Inflammatory macrophage treated with lipopolysaccharide for 4 hours (primary cell): ENCODE measurements around the gene CCDC9.
A peak's percentile ranks its signal among the peaks of the same experiment; 100 is the strongest.

ENCODE experiments used
- DNase-seq: peaks from one replicate; pipeline ENCODE4 v3.0.0-alpha.2; 2020

CCDC9 gene

DNA sequence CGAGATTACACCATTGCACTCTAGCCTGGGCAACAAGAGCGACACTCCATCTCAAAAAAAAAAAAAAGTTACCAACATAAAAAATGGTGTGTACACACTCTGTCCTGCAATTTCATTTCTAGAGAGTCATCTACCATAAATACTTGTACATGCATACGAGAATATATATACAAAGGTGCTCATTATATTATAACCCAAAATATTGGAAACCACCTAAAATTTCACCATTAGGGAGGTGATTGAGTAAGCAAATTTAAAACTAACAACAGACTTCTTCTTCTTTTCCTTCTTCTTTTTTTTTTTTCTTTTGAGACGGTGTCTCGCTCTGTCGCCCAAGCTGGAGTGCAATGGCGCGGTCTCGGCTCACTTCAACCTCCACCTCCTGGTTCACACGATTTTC is 45.9 kb downstream of the CCDC9 start:
- DNase-seq: peak; percentile 69

DNA sequence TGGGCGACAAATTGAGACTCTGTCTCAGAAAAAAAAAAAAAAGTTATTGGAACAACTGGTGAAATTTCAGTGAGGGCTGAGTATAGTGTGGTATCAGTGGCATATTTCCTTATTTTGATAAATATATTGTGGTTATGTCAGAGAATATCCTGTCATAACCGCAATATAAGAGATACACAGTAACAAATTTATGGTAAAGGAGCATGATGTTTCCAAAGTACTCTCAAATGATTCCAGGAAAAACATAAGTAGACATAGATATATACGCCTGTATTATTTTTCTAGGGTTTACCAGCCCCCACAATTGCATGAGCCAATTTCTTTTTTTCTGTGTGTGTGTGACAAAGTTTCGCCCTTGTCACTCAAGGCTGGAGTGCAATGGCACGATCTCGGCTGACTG is 47.6 kb downstream of the CCDC9 start:
- DNase-seq: no peak

DNA sequence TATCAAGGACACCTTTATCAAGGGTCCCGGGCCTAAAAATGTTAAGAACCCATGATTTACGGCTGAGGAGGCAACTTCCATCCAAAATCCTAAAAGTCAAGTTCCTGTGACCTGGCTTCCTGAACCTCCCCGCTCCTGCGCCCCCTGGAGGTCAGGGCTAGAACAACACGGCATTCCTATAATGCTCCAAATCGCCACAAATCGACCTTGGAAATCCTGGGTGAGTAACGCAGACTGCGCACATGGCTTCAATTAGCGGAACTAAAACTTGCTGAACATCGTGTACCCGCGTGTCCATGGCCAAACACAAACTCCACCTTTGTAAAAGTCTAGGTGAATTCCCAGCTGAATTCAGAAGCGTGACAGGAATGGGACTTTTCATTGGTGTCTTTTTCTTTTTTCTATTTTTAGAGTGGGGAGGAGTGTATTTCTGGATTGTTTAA is 49.0 kb downstream of the CCDC9 start:
- DNase-seq: peak; percentile 73

DNA sequence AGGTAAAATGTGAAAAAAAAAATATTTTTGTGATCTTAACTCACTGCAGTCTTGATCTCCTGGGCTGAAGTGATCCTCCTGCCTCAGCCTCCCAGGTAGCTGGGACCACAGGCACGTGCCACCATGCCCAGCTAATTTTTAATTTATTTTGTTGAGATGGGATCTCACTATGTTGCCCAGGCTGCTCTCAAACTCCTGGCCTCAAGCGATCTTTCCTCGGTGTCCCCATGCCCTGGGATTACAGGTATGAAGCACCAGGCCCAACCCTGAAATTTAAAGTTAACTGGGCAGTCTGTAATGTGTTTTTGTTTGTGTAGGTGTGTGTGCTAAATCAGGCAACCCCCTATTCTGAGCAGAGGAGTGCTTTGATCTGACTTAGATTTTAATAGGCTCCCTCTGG is 50.0 kb downstream of the CCDC9 start:
- no peak for DNase-seq

DNA sequence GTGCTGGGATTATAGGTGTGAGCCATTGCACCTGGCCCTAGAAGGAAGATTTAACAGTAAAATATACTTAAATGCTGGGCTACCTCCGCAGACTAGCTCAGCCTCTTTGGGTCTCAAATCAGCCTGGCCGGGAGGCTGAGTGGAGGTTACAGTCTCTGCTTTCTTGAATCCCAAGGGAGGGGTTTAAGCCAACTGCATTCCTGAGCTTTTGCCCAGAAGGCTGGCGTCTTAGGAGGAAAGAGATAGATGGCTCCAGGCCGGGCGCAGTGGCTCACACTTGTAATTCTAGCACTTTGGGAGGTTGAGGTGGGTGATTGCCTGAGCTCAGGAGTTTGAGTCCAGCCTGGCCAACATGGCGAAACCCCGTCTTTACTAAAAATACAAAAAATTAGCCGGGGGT is 52.7 kb downstream of the CCDC9 start:
- DNase-seq: no peak

DNA sequence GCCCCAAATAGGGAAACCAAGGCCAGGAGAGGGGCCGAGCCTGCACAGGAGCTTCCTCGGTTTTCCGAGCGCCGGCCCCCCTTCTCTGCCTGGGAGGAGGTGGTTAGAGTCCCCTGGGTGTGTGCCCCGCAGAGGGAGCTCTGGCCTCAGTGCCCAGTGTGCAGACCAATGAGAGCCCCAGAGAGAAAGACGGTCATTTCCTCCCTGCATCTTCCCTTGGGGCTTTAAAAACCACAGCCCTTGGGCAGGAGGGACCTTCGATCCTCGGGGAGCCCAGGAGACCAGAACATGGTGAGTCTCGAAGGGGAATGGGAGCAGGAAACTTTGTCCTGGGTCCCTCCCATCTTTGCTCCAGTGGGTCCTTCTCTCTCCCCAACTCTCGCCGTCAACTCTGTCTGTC is 53.3 kb downstream of the CCDC9 start, which contains the start of gene C5AR1:
Gene C5AR1, plus strand, starts transcription at position 254 of the 400 bp plus-strand sequence. Its CDS starts 35 bp downstream, at position 289.
- peak; percentile 83 for DNase-seq

DNA sequence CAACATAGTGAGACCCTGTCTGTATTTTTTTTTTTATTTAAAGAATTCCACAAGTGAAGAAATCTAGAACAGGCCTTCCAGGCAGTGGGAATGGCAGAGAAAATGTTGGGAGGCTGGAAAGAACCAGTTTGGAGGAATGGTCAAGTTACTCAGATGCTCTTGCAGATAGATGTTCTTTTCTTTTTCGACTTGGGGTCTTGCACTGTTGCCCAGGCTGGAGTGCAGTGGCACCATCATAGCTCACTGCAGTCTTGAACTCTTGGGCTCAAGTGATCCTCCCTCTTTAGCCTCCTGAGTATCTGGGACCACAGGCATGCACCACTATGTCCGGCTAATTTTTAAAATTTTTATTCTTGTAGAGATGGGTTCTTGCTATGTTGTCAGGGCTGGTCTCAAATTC is 54.0 kb downstream of the CCDC9 start:
- no peak for DNase-seq

DNA sequence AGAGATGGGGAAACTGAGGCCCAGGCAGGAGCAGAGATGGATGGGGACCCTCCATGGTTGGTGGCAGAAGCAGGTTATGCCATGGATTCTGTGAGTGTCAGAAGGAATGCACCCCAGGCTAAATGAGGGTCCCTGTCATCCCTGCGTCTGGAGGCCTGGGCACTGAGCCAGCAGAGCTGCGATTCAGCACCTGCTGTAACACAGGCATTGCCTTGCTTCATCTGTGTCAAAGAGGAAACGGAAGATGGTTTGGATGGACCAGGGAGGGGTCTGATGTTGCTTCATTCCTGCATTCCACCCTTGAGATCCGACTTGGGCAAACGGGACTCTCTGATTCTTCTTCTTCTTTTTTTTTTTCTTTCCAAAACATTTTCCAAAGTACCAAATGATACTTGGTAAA is 54.5 kb downstream of the CCDC9 start:
- peak; percentile 92 for DNase-seq

DNA sequence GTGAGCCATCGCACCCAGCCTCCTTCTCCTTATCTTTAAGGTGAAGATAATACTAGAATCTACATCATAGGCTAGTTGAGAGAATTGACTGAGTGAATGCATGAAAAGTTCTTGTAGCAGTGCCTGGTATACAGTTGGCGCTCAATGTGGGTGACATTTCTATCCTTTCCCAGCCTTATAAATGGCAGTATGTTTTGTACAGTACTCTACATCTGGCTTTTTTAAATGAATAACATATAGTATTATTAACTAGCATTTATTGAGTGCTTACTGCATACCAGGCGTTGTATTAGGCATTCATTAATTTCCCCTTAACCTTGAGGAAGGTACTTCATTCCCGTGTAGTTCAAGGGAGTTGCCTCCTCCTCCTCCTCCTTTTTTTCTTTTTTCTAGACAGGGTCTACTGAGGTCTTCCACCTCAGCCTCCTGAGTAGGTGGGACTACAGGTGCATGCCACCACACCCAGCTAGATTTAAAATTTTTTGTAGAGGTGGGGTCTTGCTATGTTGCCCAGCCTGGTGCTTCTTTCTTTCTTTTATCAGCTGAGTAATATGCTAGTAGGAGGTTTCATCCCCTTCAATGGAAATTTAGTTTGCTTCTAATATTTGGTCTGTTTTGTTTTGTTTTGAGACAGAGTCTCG is 56.2 kb downstream of the CCDC9 start:
- no peak for DNase-seq

DNA sequence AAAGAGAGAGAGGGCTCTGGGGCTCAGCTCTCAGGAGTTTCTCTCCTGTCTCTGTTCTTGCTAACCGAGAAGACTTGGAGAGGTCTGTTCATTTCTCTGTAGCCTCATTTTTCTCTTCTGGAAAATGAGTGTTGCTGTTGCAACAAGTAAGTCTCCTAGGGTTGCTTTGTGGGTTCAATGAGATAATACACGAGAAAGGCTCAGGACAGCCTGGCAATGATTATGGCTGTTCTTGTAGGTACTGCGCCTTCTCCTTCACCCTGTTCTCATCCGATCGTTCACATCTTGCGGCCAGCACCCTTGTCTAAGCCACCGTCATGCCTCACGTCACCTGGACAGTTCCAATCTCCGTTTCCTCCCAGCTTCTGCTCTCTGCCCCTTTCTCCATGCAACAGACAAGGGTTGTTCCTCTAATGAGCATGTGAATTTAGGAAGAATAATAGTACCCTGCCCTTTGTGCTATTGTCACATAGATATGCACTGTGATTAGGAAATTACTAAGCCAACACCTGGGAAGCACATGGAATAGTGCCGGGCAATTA is 57.5 kb downstream of the CCDC9 start:
- DNase-seq: peak; percentile 30

DNA sequence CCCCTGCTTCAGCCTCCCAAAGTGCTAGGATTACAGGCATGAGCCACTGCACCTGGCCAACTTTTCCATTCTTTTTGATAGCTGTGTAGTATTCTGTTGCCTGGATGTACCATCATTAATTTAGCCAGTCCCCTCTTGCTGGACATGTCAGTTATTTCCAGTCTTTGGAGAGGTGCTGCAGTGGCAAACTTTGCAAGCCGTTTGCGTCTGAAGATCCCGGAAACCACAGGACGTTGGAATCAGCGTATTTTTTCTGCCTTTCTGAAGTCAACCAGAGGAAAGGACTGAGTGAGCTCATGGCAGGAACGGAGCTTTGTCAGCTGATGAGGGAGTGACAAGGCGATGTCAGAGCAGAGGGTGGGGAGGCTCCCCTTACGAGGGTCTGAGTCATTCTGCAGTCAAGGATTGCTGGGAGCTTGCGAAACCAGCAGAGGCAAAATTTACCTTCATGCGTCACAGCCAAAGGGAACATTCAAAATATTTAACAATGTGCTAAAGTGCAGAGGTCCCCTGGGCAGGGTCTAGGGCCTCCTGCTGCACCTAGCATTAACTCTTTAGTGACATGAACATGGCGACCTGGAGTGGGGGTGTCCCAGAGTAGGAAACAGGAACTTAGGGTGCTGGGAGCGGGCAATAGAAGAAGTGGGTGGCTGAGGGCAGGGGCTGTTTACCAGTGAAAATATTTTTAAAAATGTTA is 58.9 kb downstream of the CCDC9 start:
- DNase-seq: peak; percentile 99

DNA sequence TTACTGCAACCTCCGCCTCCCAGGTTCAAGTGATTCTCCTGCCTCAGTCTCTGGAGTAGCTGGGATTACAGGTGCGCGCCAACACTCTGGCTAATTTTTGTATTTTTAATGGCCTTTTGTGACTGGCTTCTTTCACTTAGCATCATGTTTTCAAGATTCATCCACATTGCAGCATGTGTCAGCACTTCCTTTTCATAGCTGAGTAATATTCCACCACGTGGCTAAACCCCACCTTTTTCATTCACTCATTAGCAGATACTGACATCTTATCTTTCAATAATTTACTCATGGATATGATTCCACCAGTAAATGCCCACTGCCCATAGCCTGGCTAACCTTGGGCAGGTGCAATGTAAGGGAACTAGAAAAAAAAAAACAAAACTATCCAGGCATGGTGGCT is 60.2 kb downstream of the CCDC9 start:
- DNase-seq: peak; percentile 51

DNA sequence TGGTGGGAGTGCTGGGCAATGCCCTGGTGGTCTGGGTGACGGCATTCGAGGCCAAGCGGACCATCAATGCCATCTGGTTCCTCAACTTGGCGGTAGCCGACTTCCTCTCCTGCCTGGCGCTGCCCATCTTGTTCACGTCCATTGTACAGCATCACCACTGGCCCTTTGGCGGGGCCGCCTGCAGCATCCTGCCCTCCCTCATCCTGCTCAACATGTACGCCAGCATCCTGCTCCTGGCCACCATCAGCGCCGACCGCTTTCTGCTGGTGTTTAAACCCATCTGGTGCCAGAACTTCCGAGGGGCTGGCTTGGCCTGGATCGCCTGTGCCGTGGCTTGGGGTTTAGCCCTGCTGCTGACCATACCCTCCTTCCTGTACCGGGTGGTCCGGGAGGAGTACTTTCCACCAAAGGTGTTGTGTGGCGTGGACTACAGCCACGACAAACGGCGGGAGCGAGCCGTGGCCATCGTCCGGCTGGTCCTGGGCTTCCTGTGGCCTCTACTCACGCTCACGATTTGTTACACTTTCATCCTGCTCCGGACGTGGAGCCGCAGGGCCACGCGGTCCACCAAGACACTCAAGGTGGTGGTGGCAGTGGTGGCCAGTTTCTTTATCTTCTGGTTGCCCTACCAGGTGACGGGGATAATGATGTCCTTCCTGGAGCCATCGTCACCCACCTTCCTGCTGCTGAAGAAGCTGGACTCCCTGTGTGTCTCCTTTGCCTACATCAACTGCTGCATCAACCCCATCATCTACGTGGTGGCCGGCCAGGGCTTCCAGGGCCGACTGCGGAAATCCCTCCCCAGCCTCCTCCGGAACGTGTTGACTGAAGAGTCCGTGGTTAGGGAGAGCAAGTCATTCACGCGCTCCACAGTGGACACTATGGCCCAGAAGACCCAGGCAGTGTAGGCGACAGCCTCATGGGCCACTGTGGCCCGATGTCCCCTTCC is 63.9 kb downstream of the CCDC9 start:
- no peak for DNase-seq
